H1 (cell line): ENCODE data around the gene NMNAT3. TPM values are rescaled to one million over a fixed set of nuclear protein-coding genes. Genes with fewer than 3 reads are reported as not detected.

Experiments
- CTCF ChIA-PET: fragments of 300-600 bp; sonication (Branson Sonifier 250); formaldehyde crosslinking; loops from one replicate; lab custom pipeline; 2021; ENCODE audit not compliant: partially characterized antibody; lab: Charles Lee
- POLR2A ChIA-PET: fragments of 300-600 bp; sonication (Branson Sonifier 250); formaldehyde crosslinking; loops from one replicate; lab custom pipeline; 2021; ENCODE audit warnings: inconsistent platforms; ENCODE audit not compliant: partially characterized antibody; lab: Charles Lee
- DNase-seq, 2 experiments: peaks; one replicate each; pipeline versions ENCODE4 v3.0.0 to v3.0.0-alpha.2; 2010 to 2022; ENCODE audit warnings: low spot score in 2 of 2, low read depth in 1 of 2, mixed read lengths in 1 of 2
- FAIRE-seq: peaks from 2 replicates; lab custom pipeline; 2011; peaks lifted over from hg19 to GRCh38; lab: Jason Lieb, UNC
- H2AFZ ChIP-seq: 2 replicates; pipeline ENCODE4 v1.8.1; 2012; ENCODE audit warnings: low read length, inconsistent platforms
- H2AK5ac ChIP-seq: 2 replicates; pipeline ENCODE4 v1.6.1; 2013; ENCODE audit warnings: low read depth, low read length
- H2BK120ac ChIP-seq: replicated peaks from 2 replicates; pipeline ENCODE3; 2013; ENCODE audit warnings: low read depth, low read length, inconsistent platforms
- H2BK12ac ChIP-seq: 2 replicates; pipeline ENCODE4 v1.6.1; 2013; ENCODE audit warnings: low read depth, low read length
- H2BK15ac ChIP-seq: 2 replicates; pipeline ENCODE4 v1.6.1; 2013; ENCODE audit warnings: low read length
- H2BK20ac ChIP-seq: 2 replicates; pipeline ENCODE4 v1.6.1; 2013; ENCODE audit warnings: low read length
- H2BK5ac ChIP-seq: 2 replicates; pipeline ENCODE4 v1.6.1; 2013; ENCODE audit warnings: low read depth, low read length
- H3K14ac ChIP-seq: 2 replicates; pipeline ENCODE4 v1.6.1; 2013; ENCODE audit warnings: inconsistent platforms; ENCODE audit not compliant: insufficient read length
- H3K18ac ChIP-seq: 2 replicates; pipeline ENCODE4 v1.6.1; 2013; ENCODE audit warnings: low read length; ENCODE audit errors: extremely low read depth
- H3K23ac ChIP-seq: 2 replicates; pipeline ENCODE4 v1.6.1; 2013; ENCODE audit warnings: inconsistent platforms; ENCODE audit not compliant: insufficient read length
- H3K23me2 ChIP-seq: 2 replicates; pipeline ENCODE4 v1.6.1; 2013; ENCODE audit warnings: low read depth, low read length
- H3K27ac ChIP-seq: 2 replicates; pipeline ENCODE4 v1.6.1; 2011; ENCODE audit warnings: low read depth, low read length, inconsistent platforms
- H3K27me3 ChIP-seq, 4 experiments: replicated peaks in 1 of 4; 1 replicate in 1 of 4; 2 replicates in 3 of 4; pipeline versions ENCODE4 v1.6.1 to v1.8.1; 2011 to 2013; ENCODE audit warnings: low read length in 3 of 4, mild to moderate bottlenecking in 3 of 4, inconsistent platforms in 2 of 4, mixed read lengths in 2 of 4, moderate library complexity in 1 of 4; ENCODE audit not compliant: control insufficient read depth in 3 of 4, insufficient read depth in 3 of 4; ENCODE audit errors: extremely low read depth in 1 of 4
- H3K36me3 ChIP-seq, 4 experiments: 2 replicates each; pipeline versions ENCODE4 v1.6.1 to v1.8.1; 2011 to 2013; ENCODE audit warnings: mild to moderate bottlenecking in 4 of 4, low read length in 3 of 4, moderate library complexity in 2 of 4, control low read depth in 1 of 4, inconsistent platforms in 1 of 4; ENCODE audit not compliant: insufficient read depth in 4 of 4, control insufficient read depth in 2 of 4
- H3K4ac ChIP-seq: replicated peaks from 2 replicates; pipeline ENCODE3; 2013; ENCODE audit warnings: low read length, low read depth, mixed read lengths, inconsistent platforms; ENCODE audit not compliant: insufficient read length
- H3K4me1 ChIP-seq, 4 experiments: replicated peaks in 1 of 4; 1 replicate in 1 of 4; 2 replicates in 3 of 4; pipeline versions ENCODE4 v1.6.1 to v1.8.1; 2011 to 2013; ENCODE audit warnings: low read length in 3 of 4, inconsistent platforms in 2 of 4, mixed read lengths in 1 of 4; ENCODE audit not compliant: insufficient read depth in 4 of 4, control insufficient read depth in 3 of 4
- H3K4me2 ChIP-seq, 2 experiments: 2 replicates each; pipeline versions ENCODE4 v1.6.1 to v1.8.1; 2011 to 2013; ENCODE audit warnings: low read depth in 2 of 2, low read length in 2 of 2, control low read depth in 1 of 2, inconsistent platforms in 1 of 2, mild to moderate bottlenecking in 1 of 2; ENCODE audit not compliant: insufficient read depth in 1 of 2
- H3K4me3 ChIP-seq, 4 experiments: fragments of 200-600, 300-600 bp in 1 of 4; sonication (generic), shearing (Covaris generic), sonication (Bioruptor Twin) in 1 of 4; 2 replicates each; pipeline versions ENCODE4 v1.5.1 to v1.8.1; 2011 to 2016; ENCODE audit warnings: low read length in 4 of 4, low read depth in 3 of 4, control low read depth in 2 of 4, inconsistent platforms in 2 of 4, mild to moderate bottlenecking in 2 of 4, mixed read lengths in 1 of 4, moderate library complexity in 1 of 4; ENCODE audit not compliant: insufficient read depth in 2 of 4; ENCODE audit errors: extremely low read depth in 1 of 4
- H3K56ac ChIP-seq: replicated peaks from 2 replicates; pipeline ENCODE3; 2013; ENCODE audit warnings: low read depth, mild to moderate bottlenecking, mixed read lengths, low read length, inconsistent platforms; ENCODE audit not compliant: insufficient read length
- H3K79me1 ChIP-seq: 2 replicates; pipeline ENCODE4 v1.6.1; 2013; ENCODE audit warnings: low read depth, low read length, control low read depth
- H3K79me2 ChIP-seq, 2 experiments: 2 replicates each; pipeline versions ENCODE4 v1.6.1 to v1.8.1; 2012 to 2013; ENCODE audit warnings: low read length in 2 of 2, mild to moderate bottlenecking in 2 of 2, inconsistent platforms in 1 of 2; ENCODE audit not compliant: insufficient read depth in 2 of 2, control insufficient read depth in 1 of 2
- H3K9ac ChIP-seq, 4 experiments: replicated peaks in 1 of 4; 1 replicate in 1 of 4; 2 replicates in 3 of 4; pipeline versions ENCODE4 v1.6.1 to v1.8.1; 2011 to 2013; ENCODE audit warnings: low read depth in 3 of 4, low read length in 3 of 4, control low read depth in 2 of 4, mild to moderate bottlenecking in 2 of 4, moderate library complexity in 2 of 4, inconsistent platforms in 1 of 4; ENCODE audit errors: extremely low read depth in 1 of 4
- H3K9me3 ChIP-seq, 2 experiments: 2 replicates each; pipeline versions ENCODE4 v1.6.1 to v1.8.1; 2012 to 2013; ENCODE audit warnings: mild to moderate bottlenecking in 2 of 2, moderate library complexity in 2 of 2, control low read depth in 1 of 2, inconsistent platforms in 1 of 2, low read depth in 1 of 2, low read length in 1 of 2, mixed read lengths in 1 of 2; ENCODE audit not compliant: insufficient read depth in 2 of 2
- H4K20me1 ChIP-seq, 2 experiments: replicated peaks in 1 of 2; 2 replicates each; pipeline versions ENCODE3 to v1.8.1; 2011 to 2013; ENCODE audit warnings: inconsistent platforms in 2 of 2, low read length in 2 of 2, mild to moderate bottlenecking in 1 of 2; ENCODE audit not compliant: insufficient read depth in 2 of 2, control insufficient read depth in 1 of 2
- H4K5ac ChIP-seq: 2 replicates; pipeline ENCODE4 v1.6.1; 2013; ENCODE audit warnings: low read length, low read depth, mixed read lengths, inconsistent platforms; ENCODE audit not compliant: insufficient read length
- H4K8ac ChIP-seq: 2 replicates; pipeline ENCODE4 v1.8.0; 2013; ENCODE audit warnings: mild to moderate bottlenecking, moderate library complexity, low read length, inconsistent platforms; ENCODE audit not compliant: insufficient read depth; ENCODE audit errors: extremely low read depth
- H4K91ac ChIP-seq: replicated peaks from 2 replicates; pipeline ENCODE3; 2013; ENCODE audit warnings: low read length, mixed read lengths, inconsistent platforms; ENCODE audit not compliant: insufficient read length
- ASH2L ChIP-seq: fragments of 200-600, 300-600 bp; sonication (generic); IDR thresholded peaks from one replicate; pipeline ENCODE4 v1.7.1; 2017; ENCODE audit warnings: low read length
- BRCA1 ChIP-seq: IDR thresholded peaks from 2 replicates; pipeline ENCODE4 v1.6.1; 2012; ENCODE audit warnings: low read depth, low read length, improper control_type of control experiment
- CBX5 ChIP-seq: fragments of 300-800, 300-1000 bp; sonication (generic); IDR thresholded peaks from 2 replicates; pipeline ENCODE4 v1.7.1; 2016; ENCODE audit warnings: antibody characterized with exemption, low read length, low read depth
- CEBPB ChIP-seq: IDR thresholded peaks from 2 replicates; pipeline ENCODE4 v1.6.1; 2012; ENCODE audit warnings: low read depth, low read length
- CHD1 ChIP-seq: IDR thresholded peaks from 2 replicates; pipeline ENCODE4 v1.6.1; 2012; ENCODE audit warnings: low read depth, low read length, improper control_type of control experiment
- GABPA ChIP-seq: IDR thresholded peaks from 2 replicates; pipeline ENCODE4 v1.6.1; 2011; ENCODE audit warnings: mild to moderate bottlenecking, low read length, moderate library complexity, borderline replicate concordance; ENCODE audit not compliant: insufficient read depth
- GTF2F1 ChIP-seq: IDR thresholded peaks from 2 replicates; pipeline ENCODE4 v1.6.1; 2012; ENCODE audit warnings: low read depth, low read length, improper control_type of control experiment, borderline replicate concordance
- HDAC6 ChIP-seq: IDR thresholded peaks from one replicate; pipeline ENCODE4 v1.7.1; 2012; ENCODE audit warnings: low read depth, mild to moderate bottlenecking, inconsistent platforms, low read length, moderate library complexity
- JUND ChIP-seq: IDR thresholded peaks from 2 replicates; pipeline ENCODE4 v1.6.1; 2011; ENCODE audit warnings: mild to moderate bottlenecking, improper control_type of control experiment, low read length
- POLR2A ChIP-seq, 2 experiments: IDR thresholded peaks; 1 replicate in 1 of 2; 2 replicates in 1 of 2; pipeline ENCODE4 v1.6.1; 2011; ENCODE audit warnings: low read depth in 2 of 2, low read length in 2 of 2, mild to moderate bottlenecking in 2 of 2; ENCODE audit errors: control extremely low read depth in 1 of 2
- POU5F1 ChIP-seq: IDR thresholded peaks from 2 replicates; pipeline ENCODE4 v1.6.1; 2011; ENCODE audit warnings: low read depth, mild to moderate bottlenecking, low read length, moderate library complexity
- RAD21 ChIP-seq, 2 experiments: IDR thresholded peaks in 1 of 2; conservative IDR thresholded peaks in 1 of 2; 2 replicates each; pipeline ENCODE4 v1.6.1; 2011; ENCODE audit warnings: low read depth in 2 of 2, low read length in 2 of 2, improper control_type of control experiment in 1 of 2, inconsistent platforms in 1 of 2, mild to moderate bottlenecking in 1 of 2, moderate library complexity in 1 of 2
- SIN3A ChIP-seq, 2 experiments: IDR thresholded peaks in 1 of 2; conservative IDR thresholded peaks in 1 of 2; 2 replicates each; pipeline ENCODE4 v1.6.1; 2011 to 2012; ENCODE audit warnings: low read length in 2 of 2, improper control_type of control experiment in 1 of 2, low read depth in 1 of 2, mild to moderate bottlenecking in 1 of 2
- SP1 ChIP-seq: IDR thresholded peaks from 2 replicates; pipeline ENCODE4 v1.6.1; 2011; ENCODE audit warnings: low read depth, low read length
- SP2 ChIP-seq: IDR thresholded peaks from 2 replicates; pipeline ENCODE4 v1.6.1; 2012; ENCODE audit warnings: mild to moderate bottlenecking, low read length, inconsistent platforms
- YY1 ChIP-seq: IDR thresholded peaks from 2 replicates; pipeline ENCODE4 v1.6.1; 2011; ENCODE audit warnings: low read depth, mild to moderate bottlenecking, low read length
- ZNF274 ChIP-seq: IDR thresholded peaks from 2 replicates; pipeline ENCODE4 v1.7.0; 2012; ENCODE audit warnings: low read length, borderline replicate concordance; ENCODE audit errors: extremely low read depth
- polyA plus RNA-seq, 7 experiments: library from polyadenylated mRNA; depleted of rRNA in 3 of 7; stranded (reverse) in 5 of 7; unstranded in 2 of 7; fragments of >200 nt in 5 of 7; fragments of 200-250 nt in 2 of 7; gene quantifications; 1 replicate in 5 of 7; 2 replicates in 1 of 7; 4 replicates in 1 of 7; pipeline versions ENCODE4 v1.2.1 to v1.2.3, GENCODE V29; 2011 to 2013; ENCODE audit warnings: missing spikeins in 2 of 7, mixed read lengths in 2 of 7
- total RNA-seq: library from RNA; stranded (reverse); fragmentation: NEBNext Ultra II Directional; extraction: Animal tissue kit (Norgen Biotek cat#: 25700); gene quantifications from 2 replicates; pipeline ENCODE4 v1.2.1, GENCODE V29; 2021

The NMNAT3 gene
- total and polyA plus RNA-seq, 2 of the 8 experiments (the other 6 are each of a cell fraction or from before 2014, with no cell fraction given), result 4.2 to 4.3 TPM

DNA sequence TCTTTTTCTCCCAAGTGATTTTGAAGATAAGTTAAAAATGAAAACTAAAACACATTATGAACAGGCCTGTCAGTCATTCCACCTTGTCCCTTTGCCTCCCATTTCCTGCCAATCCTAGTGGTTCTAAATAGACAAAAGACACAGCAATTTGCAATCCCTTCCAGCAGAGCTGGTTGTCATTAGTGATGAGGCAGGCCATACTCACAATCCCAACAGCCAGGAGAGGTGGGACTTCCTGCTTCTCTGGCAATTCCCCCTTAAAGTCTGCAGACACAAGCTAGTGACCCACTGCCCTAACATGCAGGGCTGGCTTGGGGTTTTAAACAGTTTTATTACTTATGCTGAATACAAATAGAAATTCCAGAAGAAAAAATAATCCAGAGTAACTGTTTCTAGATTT lies 99.9 kb downstream of the NMNAT3 start:
- no peak for FAIRE-seq
- POLR2A ChIA-PET, result no interaction called here

More for the DNA sequence above, 99.9 kb downstream of the NMNAT3 start:
- Histone ChIP-seq H3K79me2 (no peaks in the 10 kb centered on the region), H3K56ac (no peak overlapping the region), H3K9ac (no peak overlapping the region), H2BK120ac (no peak overlapping the region), H4K20me1 (no peaks in the 10 kb centered on the region), H3K18ac (no peak overlapping the region), H2AFZ (no peak overlapping the region), H3K4ac (no peak overlapping the region), H3K4me1 (no peaks in the 10 kb centered on the region), H3K4me3 (no peak overlapping the region), H3K9me3 (no peaks in the 10 kb centered on the region), H3K4me2 (no peak overlapping the region), H2BK12ac (no peak overlapping the region), H2AK5ac (no peak overlapping the region), H2BK15ac (no peak overlapping the region), H3K27me3 (no peaks in the 10 kb centered on the region), H4K5ac (no peak overlapping the region), H4K8ac (no peak overlapping the region), H3K23ac (no peak overlapping the region), H4K91ac (no peak overlapping the region), H2BK5ac (no peak overlapping the region), H3K79me1 (no peaks in the 10 kb centered on the region), H3K23me2 (no peaks in the 10 kb centered on the region), H3K36me3 (no peaks in the 10 kb centered on the region), H3K14ac (no peak overlapping the region), H3K27ac (no peak overlapping the region), H2BK20ac (no peak overlapping the region)
- TF ChIP-seq SIN3A (conservative IDR thresholded peaks at IDR 0.05 in 1 of 2, IDR thresholded peaks at IDR 0.05 in 1 of 2; ENCODE audit: low read depth in 1 of 2, low read length in 2 of 2) (no peak), RAD21 (IDR thresholded peaks at IDR 0.05 in 1 of 2, conservative IDR thresholded peaks at IDR 0.05 in 1 of 2; ENCODE audit: low read depth in 2 of 2, low read length in 2 of 2) (no peak), ZNF274 (no peak), BRCA1 (no peak), GABPA (no peak), YY1 (no peak), SP2 (no peak), SP1 (no peak), GTF2F1 (no peak), POU5F1 (no peak), CBX5 (no peak), CEBPB (no peak), CHD1 (no peak), POLR2A (IDR thresholded peaks at IDR 0.05; ENCODE audit: control extremely low read depth in 1 of 2, low read depth in 2 of 2, low read length in 2 of 2) (no peak), JUND (no peak), HDAC6 (no peak), ASH2L (no peak)
- DNase-seq, result no peak
- CTCF ChIA-PET, result interaction anchor here (1.0 to 2.6 kb wide), 6 partner anchors 10 to 363 kb away, joined by 3 to 9 read pairs (median 4); no protein-coding TSS in a partner anchor
